ENCODE measurements around the gene SPATA33. TPM values are rescaled to one million over a fixed set of nuclear protein-coding genes. Genes with fewer than 3 reads are reported as not detected.
"Not testable (repeated sequence)": the region's sequence is repeated elsewhere in the genome, so short reads cannot be mapped to it uniquely, and the experiment has no call there.

SPATA33 gene
- total RNA-seq, 1 donor from 2014 or later: 1.0 TPM

DNA sequence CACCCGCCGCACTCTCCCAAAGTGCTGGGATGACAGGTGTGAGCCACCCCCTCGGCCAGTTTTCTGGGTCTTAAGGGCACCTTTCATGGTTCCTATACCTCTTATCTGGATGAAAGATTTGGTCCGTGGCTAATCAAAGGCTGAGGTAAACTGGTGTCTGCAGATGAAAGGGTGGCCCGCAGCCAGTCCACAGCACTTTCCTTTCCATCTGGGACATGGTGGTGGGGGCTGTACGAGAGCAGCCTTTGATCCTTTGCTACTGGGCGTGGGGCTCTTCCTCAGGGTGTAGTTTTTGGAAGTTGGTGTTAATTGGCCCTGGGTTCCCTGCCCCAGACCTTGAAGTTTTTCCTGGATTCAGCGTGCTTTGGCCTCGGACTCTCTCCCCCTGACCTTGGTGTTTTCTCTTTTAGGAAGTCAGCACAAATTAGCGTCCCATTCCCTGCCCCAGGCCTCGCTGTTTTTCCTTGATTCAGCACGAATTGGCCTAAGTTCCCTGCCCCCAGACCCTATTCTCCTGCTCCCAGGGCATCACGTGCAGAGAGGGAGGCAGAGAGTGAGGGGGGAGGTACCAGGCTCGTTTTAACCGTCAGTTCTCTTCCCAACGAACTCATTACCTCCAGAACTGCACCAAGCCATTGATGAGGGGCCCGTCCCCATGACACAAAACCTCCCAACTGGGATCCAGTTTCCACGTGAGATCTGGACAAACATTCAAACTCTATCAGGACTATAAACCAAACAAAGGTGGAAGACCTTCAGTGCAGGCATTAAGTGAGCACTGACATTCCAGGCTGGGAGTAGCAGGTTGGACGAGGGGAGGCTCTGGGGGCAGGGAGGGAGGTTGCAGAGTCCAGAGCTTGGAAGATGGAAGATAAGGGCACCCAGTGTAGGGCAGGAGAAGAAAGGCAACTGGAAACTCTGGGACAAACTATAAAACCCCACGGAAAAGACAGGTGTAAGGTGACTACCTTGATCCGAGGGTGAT is 32.6 kb upstream of the SPATA33 start:
- no peak for DNase-seq (ENCODE audit: low read depth in 2 of 2)

DNA sequence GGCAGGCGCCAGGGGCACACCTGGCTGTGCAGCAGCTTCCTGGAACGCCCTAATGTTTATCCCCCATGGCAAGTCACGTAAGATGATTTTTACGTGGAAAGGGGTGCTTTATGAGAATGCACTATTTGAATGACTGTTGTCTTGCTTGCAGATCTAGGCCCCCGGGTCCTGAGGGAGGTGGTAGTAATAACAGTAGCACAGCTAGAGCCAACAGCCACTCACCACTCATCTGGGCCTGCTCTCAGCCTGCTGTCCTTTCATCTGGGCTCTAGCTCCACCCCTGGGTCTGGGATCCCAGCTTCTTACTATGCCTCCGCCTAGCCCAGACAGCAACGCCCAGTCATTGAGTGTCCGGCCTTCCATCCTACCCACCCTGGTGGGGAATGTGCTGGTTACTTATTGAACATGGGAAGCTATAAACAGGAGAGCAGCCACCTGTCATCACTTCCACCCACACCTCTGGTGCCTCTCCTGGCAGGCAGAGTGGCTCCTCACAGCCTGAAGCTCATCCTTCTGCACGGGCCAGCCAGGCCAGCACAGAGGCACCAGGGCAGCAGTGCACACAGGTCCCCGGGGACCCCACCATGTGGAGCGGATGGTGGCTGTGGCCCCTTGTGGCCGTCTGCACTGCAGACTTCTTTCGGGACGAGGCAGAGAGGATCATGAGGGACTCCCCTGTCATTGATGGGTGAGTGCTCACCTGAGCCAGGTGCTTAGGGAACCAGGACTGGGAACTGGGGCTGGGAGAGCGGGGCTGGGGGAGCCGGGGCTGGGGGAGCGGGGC is 27.6 kb upstream of the SPATA33 start:
- no peak for DNase-seq (ENCODE audit: low read depth in 2 of 2)

DNA sequence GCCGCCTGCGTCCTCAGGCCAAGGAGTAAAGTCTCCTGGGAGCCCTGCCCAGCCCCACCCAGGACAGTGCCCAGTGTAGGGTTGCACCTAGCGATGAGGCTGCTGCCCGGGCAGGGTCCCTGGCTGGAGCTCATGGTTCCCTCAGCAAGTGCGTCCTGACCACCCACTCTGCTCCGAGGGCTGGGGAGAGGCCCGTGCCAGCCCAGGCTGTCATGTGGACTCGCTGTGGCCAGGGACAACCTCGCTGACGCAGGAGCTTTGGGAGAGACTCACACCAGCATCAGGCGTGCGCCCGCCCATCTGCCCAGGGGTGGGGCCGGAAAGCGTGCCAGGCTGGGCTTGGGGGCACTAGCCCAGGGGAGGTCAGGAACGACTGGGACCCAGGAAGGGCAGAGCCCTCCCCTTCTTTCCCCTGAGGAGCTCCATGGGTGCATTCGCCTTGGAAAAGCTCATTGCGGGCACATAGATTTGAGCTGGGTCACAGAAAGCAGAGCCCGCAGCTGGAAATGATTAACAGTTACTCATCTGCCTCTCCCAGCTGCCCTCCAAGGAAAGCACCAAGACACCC is 24.5 kb upstream of the SPATA33 start:
- no peak for DNase-seq (ENCODE audit: low read depth in 2 of 2)

DNA sequence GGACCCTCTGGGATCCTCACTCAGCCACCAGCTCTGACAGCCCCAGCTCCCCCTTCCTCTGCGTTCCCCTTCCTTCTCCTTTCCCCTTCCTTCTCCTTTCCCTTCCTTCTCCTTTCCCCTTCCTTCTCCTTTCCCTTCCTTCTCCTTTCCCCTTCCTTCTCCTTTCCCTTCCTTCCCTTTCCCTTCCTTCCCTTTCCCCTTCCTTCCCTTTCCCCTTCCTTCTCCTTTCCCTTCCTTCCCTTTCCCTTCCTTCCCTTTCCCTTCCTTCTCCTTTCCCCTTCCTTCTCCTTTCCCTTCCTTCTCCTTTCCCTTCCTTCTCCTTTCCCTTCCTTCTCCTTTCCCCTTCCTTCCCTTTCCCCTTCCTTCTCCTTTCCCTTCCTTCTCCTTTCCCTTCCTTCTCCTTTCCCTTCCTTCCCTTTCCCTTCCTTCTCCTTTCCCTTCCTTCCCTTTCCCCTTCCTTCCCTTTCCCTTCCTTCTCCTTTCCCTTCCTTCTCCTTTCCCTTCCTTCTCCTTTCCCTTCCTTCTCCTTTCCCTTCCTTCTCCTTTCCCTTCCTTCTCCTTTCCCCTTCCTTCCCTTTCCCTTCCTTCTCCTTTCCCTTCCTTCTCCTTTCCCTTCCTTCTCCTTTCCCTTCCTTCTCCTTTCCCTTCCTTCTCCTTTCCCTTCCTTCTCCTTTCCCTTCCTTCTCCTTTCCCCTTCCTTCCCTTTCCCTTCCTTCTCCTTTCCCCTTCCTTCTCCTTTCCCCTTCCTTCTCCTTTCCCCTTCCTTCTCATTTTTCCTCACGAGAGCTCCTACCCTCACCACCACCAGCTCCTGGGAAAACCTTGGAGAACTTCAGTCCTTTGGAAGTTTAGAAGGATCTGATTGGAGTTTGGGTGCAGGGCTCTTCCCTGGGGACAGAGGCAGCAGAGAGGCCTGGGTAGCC is 22.9 kb upstream of the SPATA33 start:
- not testable (repeated sequence) for DNase-seq (ENCODE audit: low read depth in 2 of 2)

DNA sequence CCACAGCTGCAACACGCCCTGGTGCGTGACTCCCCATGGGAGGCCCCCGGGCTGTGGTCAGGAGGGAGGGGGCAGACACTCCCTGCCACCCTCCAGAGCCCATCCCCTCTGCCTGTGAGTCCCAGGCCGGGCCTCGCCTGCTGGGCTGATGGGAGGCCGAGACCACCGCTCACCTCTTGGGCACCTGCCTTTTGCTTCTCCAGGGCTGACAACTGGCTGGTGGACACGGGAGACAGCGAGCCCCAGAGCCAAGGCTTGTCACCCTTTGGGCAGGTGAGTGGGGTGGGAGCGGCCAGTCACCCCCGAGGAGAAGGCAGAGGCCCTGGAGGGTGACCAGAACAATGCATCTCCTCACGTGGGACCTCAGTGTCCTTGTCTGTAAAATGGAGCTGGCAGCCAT is 21.0 kb upstream of the SPATA33 start:
- no peak for DNase-seq (ENCODE audit: low read depth in 2 of 2)

DNA sequence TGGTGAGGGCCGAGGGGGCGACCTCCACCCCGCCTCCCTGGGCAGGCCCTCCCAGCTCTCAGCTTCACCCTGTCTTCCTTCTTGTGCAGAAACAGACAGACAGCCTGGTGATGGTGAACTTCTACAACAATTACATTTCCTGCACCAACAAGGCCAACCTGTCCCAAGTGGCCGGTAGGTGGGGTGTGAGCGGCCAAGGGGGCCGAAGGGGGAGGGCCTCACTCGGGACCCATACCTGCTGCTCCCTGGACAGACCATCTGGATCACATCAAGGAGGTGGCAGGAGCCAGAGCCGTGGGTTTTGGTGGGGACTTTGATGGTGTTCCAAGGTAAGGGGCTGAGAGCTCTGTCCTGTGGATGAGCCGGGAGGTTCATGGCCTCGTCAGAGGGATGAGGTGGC is 20.3 kb upstream of the SPATA33 start:
- no peak for DNase-seq (ENCODE audit: low read depth in 2 of 2)

DNA sequence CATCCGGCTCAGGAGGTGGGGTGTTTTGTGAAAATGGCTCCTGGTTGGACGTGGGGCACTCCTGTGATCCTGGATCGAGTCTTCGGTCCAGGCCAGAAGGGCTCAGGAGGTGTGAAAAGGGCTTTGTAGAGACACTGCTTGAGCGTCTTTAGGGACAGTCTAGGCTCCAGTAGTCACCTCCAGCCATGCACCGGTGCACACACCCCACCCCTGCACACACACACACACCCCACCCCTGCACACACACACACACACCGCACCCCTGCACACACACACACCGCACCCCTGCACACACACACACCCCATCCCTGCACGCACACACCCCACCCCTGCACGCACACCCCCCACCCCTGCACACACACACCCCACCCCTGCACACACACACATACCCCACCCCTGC is 19.2 kb upstream of the SPATA33 start:
- no peak for DNase-seq (ENCODE audit: low read depth in 2 of 2)

DNA sequence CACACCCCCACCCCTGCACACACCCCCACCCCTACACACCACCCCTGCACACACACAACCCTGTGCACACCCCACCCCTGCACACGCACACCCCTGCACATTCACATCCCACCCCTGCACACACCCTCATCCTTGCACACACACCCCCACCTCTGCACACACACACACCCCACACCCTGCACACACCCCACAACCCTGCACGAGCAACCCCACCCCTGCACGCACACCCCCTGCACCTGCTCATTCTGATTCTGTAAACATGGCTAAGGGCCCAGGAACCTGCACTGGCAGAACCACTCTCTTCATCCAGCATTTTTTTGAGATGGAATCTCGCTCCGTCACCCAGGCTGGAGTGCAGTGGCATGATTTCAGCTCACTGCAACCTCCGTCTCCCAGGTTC is 18.3 kb upstream of the SPATA33 start:
- no peak for DNase-seq (ENCODE audit: low read depth in 2 of 2)

DNA sequence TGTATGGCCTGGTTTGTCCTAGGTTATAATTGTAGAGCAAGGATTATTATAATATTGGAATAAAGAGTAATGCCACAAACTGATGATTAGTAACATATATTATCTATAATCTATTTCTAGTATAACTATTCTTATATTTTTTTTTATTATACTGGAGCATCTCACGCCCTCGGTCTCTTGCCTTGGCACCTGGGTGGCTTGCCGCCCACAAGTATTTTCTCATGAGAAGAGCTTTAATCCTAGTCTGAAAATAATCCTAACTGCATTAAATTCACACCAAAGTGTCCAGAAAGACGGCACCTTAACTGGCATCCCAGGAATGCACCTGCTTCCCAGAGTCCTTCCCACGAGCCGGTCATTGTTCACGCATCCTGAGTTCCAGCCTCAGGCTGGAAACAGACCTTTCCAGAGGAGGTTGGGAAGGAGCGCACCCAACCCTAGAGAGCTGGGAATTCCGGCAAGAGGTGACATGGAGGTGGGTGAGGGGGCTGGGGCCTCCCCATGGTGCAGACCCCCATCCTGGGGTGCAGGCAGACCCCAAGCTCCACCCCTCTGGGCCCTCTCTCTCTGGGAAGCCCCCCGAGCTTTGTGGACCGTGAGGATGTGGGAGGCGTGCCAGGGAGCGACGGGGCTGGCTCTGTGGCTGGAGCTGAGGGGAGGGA is 16.0 kb upstream of the SPATA33 start:
- no peak for DNase-seq (ENCODE audit: low read depth in 2 of 2)

DNA sequence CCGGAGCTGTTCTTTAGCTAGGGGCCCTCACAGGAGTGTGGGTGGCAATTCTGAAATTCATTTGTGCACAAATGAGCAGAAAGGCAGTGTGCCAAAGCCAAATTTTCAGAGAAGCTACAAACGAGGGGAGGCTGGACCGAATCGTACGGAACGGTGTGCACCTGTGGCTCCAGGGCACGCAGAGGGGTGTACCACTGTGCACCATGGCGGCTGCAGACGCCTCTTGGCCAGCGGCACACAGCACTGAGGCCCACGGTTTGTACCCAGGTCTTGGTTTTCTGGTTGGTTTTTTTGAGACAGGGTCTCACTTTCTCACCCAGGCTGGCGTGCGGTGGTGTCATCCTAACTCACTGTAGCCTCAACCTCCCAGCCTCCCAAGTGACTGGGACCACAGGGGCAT is 15.1 kb upstream of the SPATA33 start:
- no peak for DNase-seq (ENCODE audit: low read depth in 2 of 2)

DNA sequence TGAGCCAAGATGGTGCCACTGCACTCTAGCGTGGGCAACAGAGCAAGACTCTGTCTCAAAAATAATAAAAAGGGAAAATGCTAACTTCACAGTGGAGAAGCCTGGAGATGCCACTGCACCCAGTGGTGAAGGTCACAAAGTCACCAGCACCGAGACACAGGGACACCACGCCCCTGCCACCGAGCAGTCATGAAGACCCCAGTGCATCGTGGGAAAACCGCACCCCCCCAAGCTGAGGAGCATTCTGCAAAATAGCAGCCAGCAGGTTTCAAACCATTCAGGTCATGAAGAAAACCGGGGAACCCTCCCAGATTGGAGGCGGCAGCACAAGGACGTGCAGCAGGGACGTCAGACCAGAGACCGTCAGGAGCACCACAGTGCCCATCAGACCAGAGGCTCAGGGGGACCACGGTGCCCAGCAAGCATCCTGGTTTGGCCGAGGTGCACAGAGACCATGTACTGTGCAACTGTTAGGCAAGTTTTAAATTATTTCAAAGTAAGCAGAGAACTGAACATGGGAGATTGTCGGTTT is 13.8 kb upstream of the SPATA33 start:
- DNase-seq (ENCODE audit: low read depth in 2 of 2): no peak

DNA sequence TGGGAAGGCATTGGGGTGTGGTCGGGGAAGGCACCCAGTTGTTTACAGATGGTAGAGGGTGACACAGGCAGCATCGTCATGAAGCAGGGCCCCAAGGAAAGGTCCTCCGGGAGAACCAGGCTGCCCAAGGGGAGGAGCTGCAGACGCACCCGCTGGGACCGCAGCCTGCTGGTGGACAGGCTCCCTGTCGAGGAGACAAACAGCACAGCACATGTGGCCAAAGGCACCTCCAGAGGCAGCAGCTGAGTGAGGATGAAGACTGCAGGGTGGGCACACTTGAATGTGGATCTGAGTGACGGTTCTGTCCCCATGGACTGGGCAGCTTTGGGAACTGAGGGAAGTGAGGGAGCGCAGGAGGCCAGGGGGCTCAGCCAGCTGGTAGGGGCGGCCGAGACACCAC is 12.5 kb upstream of the SPATA33 start:
- no peak for DNase-seq (ENCODE audit: low read depth in 2 of 2)

DNA sequence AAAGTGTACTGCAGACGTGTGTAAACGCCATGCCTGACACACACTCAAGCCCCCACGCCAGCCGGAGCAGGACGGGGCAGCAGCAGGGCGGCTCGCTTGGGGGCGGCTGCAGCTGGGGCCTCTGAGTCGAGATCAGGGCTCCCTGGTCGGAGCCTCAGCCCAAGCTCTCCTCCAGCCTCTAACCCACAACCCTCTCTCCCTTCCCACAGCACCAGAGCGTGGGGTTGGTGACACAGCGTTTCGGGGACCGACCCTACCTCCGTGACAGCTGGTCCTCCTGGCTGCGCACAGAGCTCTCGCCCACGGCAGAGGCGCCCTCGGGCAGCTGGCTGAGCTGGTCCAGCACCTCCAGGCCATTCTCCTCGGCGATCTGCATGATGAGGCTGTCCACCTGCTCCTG is 11.4 kb upstream of the SPATA33 start:
- DNase-seq (ENCODE audit: low read depth in 2 of 2): no peak

DNA sequence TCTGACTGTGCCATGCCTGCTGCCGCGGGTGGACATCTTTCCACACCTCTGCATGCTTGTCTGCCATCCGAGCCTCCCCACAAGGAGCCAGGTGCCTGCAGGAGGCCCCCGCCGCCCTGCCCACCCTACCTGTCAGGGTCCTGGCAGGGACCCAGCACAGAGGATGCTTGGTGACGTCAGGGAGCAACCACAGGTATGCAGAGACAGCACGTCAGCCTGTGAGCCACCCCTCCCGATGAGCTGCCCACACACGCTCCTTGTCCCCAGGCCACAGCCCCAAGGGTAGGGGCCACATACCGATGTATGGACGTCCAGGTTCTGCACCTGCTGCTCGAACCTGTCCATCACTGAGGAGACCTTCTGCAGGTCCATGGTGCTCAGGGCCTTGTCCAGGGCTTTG is 10.7 kb upstream of the SPATA33 start:
- no peak for DNase-seq (ENCODE audit: low read depth in 2 of 2)

DNA sequence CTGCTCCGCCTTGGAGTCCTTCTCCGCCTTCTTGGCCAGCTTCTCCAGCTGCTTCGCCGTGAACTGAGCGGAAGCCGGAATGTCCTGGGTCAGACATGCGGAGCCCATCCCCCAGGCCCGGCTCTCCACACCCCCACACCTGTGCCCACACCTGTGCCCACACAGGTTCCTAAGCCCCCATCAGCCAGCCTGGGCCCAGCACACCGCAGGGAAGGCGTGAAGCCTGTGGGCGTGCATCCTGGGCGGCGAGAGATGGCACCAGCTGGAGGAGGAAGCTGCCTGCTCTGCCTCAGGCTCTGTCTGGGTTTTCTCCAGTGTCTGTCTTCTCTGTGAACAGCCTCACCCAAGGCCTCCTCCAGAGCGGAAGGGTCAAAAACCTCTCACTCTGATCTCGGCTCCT is 6.1 kb upstream of the SPATA33 start:
- DNase-seq (ENCODE audit: low read depth in 2 of 2): no peak

DNA sequence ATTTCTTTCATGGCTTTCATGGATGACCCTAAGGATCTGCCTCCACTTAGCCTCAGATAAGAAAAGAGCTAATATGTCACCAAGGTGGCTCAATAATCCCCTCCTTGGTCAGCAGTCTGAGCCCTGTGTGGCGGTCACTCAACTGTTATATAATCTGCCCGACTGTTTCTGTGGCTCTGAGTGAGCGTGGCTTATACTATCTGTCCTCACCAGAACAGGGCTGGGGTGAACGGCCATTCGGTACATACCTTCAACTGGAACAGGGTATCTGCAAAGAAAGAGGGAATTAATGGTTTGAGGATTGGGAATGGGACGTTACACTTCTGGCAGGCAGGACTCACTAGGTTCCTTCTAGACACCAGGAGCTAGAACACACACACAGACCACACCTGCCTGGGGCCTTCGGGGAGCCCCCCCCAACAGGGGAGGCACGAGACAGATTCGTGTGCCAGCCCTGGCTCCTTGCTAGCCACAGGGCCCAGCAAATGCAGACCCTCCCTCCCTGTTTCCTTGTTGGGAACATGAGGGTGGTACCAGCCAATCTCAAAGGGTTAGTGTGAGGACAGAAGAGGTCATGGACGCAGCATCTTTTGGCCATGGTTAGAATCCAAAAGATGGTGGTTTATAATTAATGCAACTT is 3.9 kb upstream of the SPATA33 start:
- DNase-seq (ENCODE audit: low read depth in 2 of 2): no peak

DNA sequence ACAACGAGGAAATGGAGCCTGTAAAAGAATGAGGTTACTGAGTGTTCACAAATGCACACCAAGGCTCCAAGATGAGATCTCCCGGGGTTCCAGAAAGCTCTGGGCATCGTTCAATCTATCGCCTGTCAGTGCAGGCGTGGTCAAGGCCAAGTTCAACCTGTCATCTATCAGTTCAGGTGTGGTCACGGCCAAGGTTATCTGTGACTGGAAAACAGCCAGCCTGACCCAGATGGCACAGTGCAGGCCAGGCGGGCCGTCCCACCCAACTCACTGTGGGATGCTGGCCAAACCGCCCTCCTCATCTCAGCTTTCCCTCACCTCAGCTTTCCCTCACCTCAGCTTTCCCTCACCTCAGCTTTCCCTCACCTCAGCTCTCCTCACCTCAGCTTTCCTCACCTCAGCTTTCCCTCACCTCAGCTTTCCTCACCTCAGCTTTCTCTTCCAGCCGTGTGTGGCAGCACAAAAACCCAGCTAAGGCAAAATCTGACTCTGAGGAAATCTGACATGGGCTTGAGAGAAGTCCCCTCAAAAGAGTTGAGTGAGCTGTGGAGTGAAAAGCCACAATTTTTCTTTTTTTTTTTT is 2.5 kb upstream of the SPATA33 start:
- no peak for DNase-seq (ENCODE audit: low read depth in 2 of 2)

DNA sequence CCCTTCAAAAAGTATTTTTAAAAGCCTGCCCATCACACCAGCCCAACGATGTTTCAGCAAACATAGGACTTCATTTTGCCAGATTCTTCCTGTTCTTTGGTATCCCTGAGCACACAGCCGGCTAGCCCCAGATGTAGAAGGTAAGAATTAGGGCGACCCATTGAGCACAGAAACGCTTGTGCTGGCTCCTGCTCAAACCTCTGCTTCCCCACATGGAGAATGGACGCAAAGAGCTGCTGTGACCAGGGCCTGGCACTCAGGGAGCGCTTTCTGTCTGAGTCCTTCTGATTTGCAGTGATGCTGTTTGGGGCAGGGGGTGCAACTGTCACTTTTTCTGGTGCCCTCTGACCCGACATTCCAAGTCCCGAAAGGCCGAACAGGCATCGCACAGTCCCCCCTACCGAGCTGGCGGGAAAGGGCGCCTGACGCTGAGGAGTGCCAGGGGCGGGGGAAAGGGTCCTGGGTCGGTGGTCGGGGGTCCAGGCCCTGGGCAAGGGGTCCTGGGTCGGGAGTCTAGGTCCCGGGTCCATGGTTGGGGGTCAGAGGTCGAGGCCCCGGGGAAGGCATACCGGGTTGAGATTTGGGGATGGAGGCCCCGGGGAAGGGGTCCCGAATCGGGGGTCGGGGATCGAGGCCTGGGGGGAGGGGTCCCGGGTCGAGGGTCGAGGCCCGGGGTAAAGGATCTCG is 1.1 kb upstream of the SPATA33 start:
- no peak for DNase-seq (ENCODE audit: low read depth in 2 of 2)
